ENCODE measurements around the gene NELFA.
"Not testable (repeated sequence)": the region's sequence is repeated elsewhere in the genome, so short reads cannot be mapped to it uniquely, and the experiment has no call there.

NELFA gene

DNA sequence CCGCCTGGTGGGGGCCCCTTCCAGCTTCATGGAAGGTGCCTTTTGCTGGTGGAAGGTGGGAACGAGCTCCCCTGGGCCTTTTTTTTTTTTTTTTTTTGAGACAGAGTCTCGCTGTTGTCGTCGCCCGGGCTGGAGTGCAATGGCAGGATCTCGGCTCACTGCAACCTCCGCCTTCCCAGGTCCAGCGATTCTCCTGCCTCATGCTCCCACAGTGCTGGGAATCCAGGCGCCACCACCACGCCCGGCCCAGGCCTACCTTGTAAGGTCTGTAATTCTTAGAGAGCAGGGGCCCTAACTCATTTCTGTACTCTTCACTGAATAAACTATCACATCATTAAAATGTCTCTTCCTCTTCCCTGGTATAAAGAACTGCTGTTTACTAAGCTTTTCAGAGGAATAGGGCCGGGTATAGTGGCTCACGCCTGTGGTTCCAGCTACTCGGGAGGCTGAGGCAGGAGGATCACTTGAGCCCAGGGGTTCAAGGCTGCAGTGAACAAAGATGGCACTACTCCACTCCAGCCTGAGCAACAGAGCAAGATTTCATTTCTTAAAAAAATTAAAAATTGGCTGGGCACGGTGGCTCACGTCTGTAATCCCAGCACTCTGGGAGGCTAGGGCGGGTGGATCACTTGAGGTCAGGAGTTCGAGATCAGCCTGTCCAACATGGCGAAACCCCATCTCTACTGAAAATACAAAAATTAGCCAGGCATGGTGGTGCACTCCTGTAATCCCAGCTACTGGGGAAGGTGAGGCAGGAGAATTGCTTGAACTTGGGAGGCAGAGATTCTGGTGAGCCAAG, 14.9 kb downstream of the NELFA start:
- not testable (repeated sequence) for FAIRE-seq

DNA sequence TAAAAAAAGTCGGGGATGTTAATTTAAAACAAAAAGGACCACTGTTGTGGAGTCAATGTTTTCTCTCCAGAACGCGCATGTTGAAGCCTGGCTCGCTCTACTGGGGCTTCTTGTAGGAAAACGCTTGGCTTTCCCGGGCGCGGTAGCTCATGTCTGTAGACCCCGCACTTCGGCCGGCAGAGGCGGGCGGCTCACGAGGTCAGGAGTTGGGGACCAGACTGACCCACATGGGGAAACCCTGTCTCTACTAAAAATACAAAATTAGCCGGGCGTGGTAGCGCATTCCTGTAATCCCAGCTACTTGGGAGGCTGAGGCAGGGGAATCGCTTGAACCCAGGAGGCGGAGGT, 15.6 kb downstream of the NELFA start:
- FAIRE-seq: no peak

DNA sequence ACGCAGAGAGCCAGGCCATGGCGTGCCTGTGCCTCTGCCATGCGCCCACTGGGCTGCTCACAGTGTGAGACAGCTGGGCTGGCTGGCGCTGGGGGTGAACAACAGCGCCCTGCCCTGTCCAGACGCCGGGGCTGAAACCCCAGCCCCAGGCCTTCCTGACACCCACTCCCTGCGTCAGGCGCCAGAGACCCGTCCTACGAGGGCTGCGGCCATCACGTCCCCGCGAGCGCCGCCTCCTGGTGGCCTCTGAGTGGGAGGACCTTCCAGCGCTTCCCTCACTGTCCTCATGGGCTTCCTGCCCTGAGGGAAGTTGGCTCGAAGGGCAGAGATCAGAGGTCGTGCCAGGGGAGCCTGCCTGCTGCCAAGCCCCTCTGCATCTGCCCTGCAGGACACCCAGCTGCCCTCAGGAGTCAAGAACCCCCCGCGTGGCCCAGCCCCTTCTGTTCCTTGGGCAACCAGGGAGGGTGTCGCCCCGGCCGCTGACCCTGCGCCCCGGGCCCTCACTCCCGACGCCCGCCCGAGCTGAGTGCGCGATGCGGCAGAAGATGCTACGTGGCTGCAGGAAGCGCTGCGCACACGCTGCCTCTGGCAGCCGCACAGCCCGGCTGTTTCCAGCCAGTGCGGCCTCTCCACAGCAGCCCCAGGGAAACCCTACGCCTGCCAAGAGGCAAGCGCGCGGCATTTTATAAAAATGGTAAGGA, 16.2 kb downstream of the NELFA start:
- no peak for FAIRE-seq

DNA sequence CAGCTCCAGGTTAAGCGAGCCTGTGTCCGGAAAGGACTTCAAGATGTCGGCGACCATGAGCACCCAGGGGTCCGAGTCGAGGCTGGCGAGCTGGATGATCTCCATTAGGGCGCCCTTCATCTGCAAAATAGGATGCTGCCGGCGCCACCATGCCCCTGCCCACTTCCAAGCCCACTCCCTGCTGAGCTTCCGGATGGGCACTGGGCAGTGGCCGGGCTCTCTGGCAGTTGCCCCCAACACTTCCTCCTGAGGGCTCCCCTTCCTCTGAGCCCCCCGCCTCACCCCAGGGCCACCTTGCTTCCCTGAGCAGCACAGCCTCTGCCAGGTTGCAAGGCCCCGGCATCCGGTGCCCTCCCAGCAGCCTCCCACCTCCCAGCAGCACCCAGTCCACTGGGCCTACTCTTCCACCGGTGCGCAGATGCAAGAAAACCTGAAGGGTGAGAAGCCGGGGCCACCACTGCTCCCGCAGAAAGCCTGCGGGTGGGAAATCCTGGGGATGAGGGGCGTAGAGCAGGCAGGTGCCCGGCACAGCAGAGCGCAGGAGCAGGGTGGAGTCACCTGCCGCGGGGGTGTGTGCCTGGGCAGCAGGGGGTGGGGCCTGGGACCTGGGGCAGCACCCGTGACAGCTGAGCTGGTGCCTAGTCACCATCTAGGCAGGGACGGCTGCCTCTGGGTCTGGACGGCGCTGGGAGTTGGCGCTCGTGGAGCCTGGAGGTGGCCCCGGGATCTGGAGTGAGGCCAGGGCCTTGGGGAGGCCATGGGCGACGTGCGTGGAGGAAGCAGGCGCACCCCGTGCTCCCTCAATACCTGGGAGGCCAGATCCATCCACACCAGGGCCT, 17.0 kb downstream of the NELFA start:
- FAIRE-seq: no peak

DNA sequence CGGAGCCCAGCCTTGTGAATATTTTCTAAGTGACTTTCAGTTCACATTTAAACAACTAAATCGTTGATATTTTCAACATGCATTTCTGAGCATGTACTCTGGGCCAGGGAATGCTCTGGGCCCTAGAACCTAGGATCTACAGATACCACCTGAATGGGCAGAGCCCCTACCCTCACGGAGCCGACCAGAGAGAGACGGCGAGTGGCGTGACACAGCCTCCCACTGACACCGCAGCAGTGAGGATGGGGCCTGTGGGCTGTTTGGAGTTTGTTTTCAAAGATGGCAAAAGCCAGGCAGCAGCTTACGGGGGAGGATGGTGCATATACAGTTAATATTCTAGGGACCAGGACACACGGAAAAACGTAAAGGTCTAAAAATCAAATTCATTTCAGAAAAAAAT, 17.7 kb downstream of the NELFA start:
- FAIRE-seq: no peak

DNA sequence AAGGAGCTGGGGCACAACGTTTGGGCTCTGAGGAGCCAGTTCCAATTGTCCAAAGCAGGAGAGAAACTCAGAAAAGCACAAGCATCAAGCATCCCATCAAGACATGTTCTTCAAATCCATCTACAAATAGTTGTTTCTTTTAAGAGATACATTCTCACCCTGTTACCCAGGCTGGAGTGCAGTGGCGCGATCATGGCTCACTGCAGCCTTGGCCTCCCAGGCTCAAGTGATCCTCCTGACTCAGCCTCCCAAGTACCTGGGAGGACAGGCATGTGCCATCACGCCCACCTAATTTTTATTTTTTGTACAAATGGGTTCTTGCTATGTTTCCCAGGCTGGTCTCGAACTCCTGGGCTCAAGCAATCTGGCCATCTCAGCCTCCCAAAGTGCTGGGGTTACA, 18.1 kb downstream of the NELFA start:
- FAIRE-seq: no peak

DNA sequence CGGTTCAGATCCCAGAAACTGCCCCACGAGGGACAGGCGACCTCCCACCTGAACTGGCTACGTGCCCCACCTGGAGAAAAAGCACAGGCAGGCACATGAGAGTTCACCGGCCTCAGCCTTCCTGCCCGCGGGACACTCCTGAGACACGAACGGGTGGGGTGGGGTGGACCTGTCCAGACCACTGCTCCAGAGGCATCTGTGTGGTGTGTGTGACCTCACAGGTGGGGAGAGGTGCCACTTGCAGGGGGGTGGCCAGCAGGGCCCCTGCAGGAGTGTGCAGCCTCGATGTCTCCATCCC, 18.5 kb downstream of the NELFA start:
- FAIRE-seq: no peak

DNA sequence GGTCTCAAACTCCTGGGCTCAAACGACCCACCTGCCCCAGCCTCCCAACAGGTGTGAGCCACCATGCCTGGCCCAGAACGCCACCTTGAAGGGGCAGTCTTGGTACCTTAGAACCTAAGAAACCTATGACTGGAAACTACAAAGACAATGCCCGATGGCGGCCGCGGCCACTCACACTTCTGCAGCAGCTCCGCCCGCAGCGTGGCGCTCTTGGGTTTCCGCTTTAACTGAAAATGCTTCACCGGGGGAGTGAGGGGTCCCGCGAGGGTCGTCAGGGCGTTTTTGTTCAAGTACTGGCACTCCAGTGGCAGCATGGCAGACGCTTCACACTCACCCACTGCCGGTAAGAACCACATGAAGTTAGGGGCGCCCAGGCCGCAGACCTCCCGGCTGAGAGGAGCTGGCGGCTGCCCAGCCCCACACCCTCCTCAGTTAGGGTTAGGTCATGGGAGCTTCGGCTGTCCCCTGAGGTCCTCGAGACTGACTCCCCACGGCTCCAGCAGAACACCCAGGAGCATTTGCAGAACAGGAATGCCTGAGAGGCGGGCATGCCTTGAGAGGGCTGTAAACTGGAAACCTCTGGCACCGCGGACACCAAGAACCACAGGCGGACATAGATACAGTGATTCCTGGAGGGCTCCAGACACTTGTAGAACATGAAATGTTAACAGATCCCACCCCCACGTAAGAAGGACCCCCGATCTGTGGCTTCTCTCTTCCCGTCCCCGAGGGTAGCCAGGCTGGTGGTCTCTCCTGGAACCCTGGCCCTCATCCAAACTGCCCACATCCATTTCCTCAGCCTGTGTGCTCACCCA, 19.0 kb downstream of the NELFA start:
- FAIRE-seq: no peak

DNA sequence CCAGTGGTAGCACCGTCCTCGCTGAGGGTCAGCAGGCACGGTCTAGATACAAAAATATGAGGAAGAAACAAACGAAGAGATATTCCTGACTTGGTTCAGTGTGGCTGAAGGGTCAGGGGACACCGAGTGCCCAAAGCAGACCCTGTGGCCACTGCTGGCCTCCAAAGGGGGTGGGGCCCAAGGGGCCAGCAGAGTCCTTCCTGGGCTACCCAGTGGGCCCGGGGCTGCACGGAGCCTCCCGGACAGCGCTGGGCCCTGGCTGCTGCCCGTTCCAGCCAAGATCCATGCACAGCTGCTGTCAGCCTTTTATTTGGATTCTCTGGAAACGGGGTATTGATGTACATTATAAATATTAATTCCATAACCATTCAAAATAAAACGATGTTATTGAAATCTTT, 20.4 kb downstream of the NELFA start:
- FAIRE-seq: no peak

DNA sequence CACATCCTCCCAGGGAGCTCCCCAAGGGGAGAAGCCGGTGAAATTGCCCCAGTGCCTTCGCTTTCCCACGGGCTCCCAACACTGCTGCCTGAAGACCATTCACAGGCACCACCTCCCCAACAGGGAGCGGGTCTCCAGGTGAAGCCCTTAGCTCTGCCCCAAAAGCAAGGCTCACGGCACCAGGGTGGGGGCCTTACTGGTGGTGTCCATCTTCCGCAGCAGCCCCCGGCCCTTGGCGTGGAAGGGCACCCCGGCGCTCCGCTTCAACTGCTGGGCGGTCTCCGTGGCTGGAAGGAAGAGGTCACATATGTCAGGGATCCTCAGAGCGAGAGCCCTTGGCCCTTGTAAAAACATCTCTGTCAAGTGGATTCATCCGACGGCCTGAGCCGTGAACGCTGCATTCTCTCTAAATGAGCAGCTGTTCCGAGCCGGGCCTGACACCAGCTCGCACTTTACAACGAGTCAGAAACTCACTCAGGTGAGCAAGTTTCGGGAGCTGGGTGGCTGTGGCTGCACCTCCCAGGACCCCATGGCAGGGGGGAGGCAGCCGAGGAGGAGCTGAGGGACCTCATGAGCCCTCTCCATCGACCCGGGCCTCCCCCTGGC, 20.9 kb downstream of the NELFA start:
- no peak for FAIRE-seq

DNA sequence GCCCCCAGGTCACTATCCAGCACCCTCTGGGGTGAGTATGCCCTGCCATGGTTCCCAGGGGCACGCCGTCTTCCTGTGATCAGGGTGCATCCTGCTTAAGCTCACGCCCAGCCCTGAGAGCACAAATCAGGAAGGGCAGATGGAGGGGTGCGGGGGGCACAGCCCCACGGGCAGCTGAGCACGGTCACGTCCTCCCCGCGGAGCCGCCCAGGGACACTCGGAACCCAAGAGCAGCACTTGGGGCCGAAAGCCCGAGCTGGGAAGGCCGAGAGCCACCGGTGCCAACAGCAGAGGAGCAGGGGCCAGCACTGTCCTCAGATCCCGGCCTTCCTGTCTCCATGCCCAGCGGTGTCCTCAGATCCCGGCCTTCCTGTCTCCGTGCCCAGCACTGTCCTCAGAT, 21.5 kb downstream of the NELFA start:
- no peak for FAIRE-seq

DNA sequence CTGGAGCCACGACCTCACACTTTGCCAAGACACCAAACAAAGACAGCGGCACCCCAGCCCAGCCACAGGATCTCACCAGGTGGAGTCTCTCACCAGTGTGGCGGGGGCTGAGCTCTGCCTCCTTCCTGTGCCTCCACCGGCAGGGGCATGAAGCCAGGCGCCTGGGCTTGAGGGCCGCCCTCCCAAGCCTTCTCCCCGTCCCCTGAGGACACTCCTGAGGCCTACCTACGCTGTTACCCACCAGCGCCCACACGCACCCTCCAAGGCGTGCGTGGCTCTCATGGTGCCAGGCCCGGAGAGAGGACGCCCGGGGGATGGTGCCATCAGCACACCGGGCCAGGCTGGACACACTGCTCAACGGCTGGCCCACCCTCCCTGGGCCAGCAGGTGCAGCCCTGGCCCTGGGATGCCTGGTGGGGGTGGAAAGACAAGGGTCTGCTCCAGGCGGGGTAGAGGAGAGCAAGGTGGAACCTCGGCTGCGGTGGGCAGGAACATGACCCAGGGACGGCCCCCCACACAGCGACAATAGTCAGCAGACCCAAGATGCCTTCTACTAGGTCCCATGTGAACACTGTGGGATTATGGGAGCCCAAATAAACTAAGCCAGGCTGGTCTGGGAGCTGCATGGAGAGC, 22.1 kb downstream of the NELFA start:
- no peak for FAIRE-seq

DNA sequence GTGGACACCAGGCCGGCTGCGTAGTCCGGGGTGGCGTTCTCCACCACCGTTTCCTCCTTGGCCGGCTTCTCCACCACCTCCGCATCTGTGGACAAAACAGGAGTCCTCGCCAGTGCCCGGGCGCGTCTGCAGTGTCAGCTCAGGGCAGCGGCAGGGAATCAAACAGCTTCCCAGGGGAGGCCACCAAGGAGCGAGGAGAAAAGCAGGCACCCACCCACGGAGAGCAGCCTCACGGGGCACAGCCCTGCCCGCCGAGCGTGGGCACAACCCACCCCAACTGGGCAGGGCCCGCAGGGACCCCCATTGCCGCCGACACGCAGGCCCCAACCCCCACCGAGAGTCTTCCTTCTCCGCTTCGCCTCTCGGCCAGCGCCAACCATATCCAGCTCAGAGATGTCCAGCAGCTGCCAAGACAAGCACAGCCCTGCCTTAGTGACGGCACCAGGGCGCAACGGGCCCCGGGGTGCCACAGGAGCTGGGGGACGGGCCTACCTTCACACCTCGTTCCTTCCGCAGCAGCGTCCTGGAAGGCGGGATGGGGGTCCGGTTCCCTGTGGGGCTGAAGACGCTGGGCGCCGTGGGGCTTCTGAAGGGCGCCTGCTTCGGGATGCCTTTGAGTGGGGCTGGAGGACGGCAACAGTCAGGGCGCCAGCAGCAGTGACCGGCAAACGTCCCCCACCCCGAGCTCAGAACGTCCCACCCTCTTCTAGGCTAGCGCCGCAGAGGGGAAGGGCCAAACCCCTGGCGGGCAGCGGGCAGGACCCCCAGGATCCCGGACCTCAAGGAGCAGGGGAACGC, 22.8 kb downstream of the NELFA start:
- no peak for FAIRE-seq

DNA sequence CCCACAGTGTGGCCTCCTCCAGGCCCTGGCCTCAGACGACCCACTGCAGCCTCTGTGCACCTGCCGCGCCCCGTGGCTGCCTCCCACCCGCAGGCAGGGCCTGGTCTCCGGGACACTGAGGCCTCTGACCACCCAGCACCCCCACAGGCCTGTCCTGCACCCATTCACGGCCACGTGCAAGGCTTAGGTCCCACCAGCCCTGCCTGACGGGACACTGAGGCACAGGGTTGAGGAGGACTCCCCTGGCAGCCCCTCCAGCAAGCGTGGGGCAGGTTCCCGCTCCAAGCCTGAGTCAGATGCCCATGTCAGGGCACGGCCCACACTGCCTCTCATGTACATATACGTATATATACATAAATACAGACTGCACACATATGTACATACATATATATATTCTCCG, 23.5 kb downstream of the NELFA start:
- no peak for FAIRE-seq

DNA sequence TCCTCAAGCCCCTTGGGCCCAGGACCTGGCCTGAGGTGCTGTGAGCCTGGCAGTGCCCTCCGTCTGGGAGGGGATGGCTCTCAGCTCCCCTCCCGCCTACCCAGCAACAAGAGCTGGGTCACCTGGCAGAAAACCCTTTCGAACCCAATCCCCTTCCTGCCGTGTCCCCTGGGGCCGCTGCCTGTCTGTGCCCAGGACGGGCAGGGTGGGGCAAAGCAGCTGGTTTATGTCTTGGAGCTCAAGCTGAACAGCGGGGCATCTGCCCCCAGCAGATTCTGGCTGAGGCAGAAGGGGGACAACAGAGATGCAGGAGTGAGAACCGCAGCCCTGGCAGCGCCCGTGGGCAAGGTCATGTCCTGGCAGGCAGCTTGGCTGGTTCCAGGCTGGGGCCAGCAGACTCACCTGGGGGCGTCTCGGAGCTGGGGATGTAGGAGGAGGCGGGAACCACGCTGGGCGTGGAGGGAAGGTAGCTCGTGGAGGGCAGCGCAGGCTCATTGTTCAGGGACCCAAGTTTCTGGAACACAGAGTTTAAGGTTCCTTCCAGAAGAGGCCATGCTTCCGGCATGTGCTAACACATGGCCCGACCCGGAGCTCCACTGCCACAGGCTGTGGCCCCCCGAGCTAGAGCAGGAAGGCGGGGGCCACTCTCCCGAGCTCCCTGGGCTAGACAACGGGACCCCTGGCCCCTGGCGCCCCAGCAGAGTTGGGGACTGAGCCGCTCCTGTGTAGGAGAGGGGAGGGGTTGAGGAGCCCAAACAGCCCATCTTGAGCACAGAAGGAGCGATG, 24.2 kb downstream of the NELFA start:
- FAIRE-seq: no peak

DNA sequence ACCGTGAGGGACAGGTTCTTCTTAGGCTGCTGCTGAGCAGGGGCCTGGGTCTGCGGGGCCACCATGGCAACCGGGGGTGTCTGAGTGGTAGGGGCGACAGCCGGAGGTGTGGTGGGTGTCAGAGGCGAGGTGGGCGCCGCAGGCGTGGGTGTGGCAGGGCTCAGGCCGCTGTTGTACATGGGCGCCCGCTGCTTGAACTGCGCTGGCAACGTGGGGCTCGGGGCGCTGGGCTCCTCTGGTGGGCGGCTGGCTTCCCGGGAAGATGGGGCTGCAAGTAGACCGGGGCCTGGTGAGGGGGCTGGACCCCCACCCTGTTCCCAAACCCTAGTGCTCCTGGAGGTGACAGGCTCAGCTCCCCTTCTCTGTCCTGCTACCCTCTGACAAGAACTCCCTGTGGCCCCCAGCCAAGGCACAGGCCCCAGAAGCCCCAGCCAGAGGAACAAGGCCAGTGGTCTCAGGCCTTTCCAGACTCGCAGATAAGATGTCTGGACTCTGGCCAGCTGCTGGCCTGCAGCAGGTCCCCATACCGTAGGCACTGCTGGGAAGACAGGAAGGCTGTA, 24.8 kb downstream of the NELFA start:
- FAIRE-seq: no peak

DNA sequence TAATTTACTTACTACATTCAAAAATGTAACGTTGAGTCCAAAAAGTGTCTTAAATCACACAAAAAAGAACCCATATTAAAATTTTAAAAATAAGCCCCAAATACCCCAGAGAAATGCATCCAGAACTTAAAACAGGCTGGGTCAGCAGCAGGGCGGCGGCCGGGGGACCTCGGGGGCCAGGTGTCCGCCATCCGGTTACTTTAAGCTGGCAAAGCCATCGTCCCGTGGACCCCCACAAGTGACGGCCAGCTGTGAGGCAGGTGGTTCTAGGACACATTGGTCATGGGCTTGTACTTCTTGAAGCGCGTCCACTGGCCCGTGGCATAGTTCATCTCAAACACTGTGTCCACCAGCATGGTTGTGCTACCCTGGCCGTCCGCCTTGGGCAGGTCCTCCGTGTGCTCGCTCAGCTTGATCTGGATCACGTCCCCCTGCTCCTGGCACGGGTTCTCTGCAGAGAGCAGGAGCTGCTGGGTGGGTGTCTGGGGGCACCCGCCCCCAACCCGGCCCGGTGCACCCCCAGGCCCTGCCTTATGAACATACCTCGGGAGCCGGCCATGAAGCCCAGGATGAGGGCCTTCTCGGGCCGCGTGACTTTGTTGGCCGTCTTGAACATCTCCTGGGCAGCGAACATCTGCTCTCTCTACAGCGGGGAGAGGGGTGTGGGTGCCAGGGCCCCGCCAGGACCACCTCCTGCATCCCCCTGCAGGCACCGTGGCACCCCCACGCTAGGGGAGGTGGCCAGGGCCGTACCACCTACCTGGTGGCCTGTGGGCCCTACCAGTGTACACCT, 25.5 kb downstream of the NELFA start:
- no peak for FAIRE-seq

DNA sequence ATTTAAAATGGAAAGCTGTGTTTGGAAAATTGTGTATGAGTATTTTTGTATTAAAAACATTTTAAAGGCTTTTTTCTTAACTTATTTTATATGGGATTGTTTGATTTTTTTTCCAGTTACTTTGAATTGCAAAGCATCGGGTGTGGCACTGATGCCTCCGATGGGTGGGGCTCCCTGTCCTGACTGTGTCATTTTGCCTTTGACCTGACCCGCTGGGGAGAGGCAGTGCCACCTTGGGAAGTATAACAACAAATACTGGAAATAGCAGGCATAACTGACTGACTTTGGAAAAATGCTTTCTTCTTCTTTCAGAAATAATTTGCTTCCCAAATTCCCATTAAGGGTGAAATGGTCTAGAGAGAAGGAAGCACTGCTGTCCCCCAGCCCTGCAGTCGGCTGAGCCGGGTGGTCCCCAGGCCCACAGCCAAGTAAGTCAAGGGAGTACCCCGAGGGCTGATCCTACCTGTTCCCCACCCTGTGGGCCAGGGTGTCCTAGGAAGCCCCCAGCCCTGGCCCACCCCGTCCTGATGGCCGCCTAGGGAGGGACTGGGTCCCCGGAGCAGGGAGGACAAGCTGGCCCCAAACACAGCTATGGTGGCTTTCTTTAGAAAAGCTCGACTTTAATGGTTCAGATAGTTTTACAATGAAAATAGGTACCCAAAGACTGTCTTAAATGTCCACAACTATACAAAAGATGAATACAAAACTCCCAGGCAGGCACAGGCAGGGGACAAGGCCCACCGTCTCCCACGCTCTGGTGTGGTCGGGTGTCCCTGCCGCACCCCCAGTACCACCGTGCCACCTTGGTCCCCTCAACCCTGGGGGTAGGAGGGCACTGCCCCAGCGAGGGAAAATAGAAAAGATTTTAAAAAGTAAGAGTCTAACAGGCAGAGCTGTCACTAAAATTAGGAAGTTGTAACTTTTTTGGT, 26.4 kb downstream of the NELFA start:
- no peak for FAIRE-seq
